GM10248 (cell line): ENCODE measurements around the gene DHX30.

Experiments used
- CTCF ChIA-PET: fragments of 300-600 bp; sonication (Branson Sonifier 250); formaldehyde crosslinking; extraction: SDS; loops from one replicate; lab custom pipeline; 2021; ENCODE audit warnings: antibody characterized with exemption; lab: Yijun Ruan, JAX
- POLR2A ChIA-PET: fragments of 350-650 bp; sonication (Branson Sonifier 250); formaldehyde crosslinking; extraction: SDS; loops from one replicate; lab custom pipeline; 2020; ENCODE audit warnings: antibody characterized with exemption; lab: Yijun Ruan, JAX
- DNase-seq: peaks from one replicate; pipeline ENCODE4 v3.0.0; 2012; ENCODE audit errors: extremely low spot score
- CTCF ChIP-seq: IDR thresholded peaks from 2 replicates; pipeline ENCODE4 v1.5.1; 2012; ENCODE audit warnings: mild to moderate bottlenecking, low read depth; ENCODE audit errors: extremely low read depth, missing control alignments, control extremely low read depth

DHX30 gene

DNA sequence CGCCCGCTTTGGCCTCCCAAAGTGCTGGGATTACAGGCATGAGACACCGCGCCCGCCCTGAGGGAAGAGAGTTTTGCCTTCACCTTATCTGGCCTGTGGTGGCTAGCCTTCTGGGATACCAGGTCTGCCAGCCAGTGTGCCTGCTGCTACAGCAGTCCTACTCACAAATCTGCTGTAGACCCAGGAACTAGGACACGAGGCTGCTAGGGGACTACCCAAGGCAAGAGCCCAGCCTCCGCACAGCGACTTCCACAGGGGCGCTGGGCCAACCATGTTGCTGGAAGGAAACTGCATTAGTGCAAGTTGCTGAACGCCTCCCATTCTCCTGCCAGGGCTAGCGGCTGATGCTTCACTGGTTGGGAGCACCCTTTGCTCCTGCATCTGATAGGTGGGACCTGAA is 53.7 kb downstream of the DHX30 start:
- TF ChIP-seq CTCF, result no peak

DNA sequence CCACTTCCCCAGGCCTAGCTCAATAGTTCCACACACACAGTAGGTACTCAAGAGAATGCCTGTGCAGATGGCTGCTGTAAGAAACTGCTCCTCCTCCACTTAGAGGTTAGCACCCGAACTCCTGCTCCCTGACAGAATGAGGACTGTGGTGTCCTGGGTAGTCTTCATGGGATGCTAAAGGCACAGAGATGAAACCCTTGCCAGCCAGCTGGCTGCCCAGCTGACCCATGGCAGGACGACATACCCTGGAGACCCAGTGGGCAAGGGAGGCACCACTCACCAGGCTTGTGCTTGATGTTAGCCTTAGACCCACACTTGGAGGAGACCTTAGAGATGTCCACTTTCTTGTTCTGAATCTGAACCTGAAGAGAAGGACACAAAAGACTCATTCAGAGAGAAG is 54.2 kb downstream of the DHX30 start:
- CTCF ChIA-PET, result no interaction called here
- POLR2A ChIA-PET, result no interaction called here
- DNase-seq, result no peak
- no peak for TF ChIP-seq CTCF

More for the DNA sequence above, 53.7 kb downstream of the DHX30 start:
- DNase-seq, result no peak
- ChIA-PET POLR2A (no interaction called here), CTCF (no interaction called here)

GRCh38 chr3:47859956-47860605 is 57.1 kb downstream of the DHX30 start:
- TF ChIP-seq CTCF, result no peak
- CTCF ChIA-PET, result interaction anchor here (0.9 to 2.3 kb wide), 6 partner anchors 14 to 291 kb away, joined by 3 to 7 read pairs (median 4); no protein-coding TSS in a partner anchor
- POLR2A ChIA-PET, result no interaction called here
- no peak for DNase-seq

GRCh38 chr3:47863391-47864128 is 60.6 kb downstream of the DHX30 start:
- DNase-seq, result no peak
- CTCF ChIA-PET, result interaction anchor here (1.5 to 1.7 kb wide), 2 partner anchors 32 to 39 kb away, joined by 4 to 5 read pairs; no protein-coding TSS in a partner anchor
- POLR2A ChIA-PET, result no interaction called here
- TF ChIP-seq CTCF, result no peak

- TF ChIP-seq CTCF, result no peak
- ChIA-PET CTCF (interaction anchor here (1.3 to 3.7 kb wide), 5 partner anchors 9 to 287 kb away, joined by 3 to 13 read pairs (median 5); no protein-coding TSS in a partner anchor), POLR2A (no interaction called here)
- DNase-seq, result no peak
Measured at GRCh38 chr3:47865192-47865591, 62.3 kb downstream of the DHX30 start.

GRCh38 chr3:47867451-47868044 is 64.6 kb downstream of the DHX30 start:
- DNase-seq, result no peak
- POLR2A ChIA-PET, result no interaction called here
- CTCF ChIA-PET, result interaction anchor here (0.9 to 3.7 kb wide), 3 partner anchors 29 to 284 kb away, joined by 3 to 13 read pairs (median 9); no protein-coding TSS in a partner anchor
- TF ChIP-seq CTCF, result no peak
